HG03558 (cell line): ENCODE data around the gene SYCN.
"Not testable (repeated sequence)": the region's sequence is repeated elsewhere in the genome, so short reads cannot be mapped to it uniquely, and the experiment has no call there.

Experiments used
- ATAC-seq: cut with Tn5 transposase; IDR thresholded peaks from one replicate; pipeline ENCODE4 v1.9.1; 2021; ENCODE audit warnings: moderate number of reproducible peaks; ENCODE audit not compliant: unreplicated experiment; ENCODE audit errors: extremely low read depth

SYCN gene, protein sequence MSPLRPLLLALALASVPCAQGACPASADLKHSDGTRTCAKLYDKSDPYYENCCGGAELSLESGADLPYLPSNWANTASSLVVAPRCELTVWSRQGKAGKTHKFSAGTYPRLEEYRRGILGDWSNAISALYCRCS

DNA sequence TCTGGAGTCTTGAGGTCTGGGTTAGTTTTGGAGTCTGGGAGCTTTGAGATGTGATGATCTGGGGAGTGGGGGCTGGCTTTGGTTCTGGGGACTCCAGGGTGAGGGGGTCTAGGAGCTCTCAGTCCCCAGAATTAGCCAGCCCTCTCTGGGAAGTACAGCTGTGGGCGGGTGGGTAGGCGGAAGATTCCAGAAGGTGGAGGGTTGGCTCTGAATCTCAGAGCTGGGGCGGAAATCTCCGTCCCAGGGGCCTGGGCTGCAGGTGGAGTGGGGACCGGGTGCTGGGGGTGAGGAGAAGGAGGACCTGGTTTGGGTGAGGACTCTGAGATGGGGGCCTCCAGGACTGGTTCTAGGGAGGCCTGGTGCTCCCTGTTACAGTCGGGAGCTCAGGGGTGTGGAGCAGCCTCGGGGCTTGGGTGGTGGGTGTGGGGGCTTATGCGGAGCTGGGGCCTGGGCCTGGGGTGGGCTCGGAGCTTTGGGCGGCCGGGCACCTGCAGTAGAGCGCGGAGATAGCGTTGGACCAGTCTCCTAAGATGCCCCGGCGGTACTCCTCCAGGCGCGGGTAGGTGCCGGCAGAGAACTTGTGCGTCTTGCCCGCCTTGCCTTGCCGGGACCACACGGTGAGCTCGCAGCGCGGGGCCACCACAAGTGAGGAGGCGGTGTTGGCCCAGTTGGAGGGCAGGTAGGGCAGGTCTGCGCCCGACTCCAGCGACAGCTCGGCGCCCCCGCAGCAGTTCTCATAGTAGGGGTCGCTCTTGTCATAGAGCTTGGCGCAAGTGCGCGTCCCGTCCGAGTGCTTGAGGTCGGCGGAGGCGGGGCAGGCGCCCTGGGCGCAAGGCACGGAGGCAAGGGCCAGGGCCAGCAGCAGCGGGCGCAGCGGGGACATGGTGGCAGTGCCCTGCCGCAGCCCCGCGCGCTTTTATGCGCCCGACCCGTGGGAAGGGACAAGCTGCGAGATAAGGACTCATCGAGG lies at the start of gene SYCN:
Gene SYCN (minus strand): TSS at position 892 of the 970 bp plus-strand sequence. CDS start 9 bp downstream, at position 883.
- ATAC-seq: no peak

DNA sequence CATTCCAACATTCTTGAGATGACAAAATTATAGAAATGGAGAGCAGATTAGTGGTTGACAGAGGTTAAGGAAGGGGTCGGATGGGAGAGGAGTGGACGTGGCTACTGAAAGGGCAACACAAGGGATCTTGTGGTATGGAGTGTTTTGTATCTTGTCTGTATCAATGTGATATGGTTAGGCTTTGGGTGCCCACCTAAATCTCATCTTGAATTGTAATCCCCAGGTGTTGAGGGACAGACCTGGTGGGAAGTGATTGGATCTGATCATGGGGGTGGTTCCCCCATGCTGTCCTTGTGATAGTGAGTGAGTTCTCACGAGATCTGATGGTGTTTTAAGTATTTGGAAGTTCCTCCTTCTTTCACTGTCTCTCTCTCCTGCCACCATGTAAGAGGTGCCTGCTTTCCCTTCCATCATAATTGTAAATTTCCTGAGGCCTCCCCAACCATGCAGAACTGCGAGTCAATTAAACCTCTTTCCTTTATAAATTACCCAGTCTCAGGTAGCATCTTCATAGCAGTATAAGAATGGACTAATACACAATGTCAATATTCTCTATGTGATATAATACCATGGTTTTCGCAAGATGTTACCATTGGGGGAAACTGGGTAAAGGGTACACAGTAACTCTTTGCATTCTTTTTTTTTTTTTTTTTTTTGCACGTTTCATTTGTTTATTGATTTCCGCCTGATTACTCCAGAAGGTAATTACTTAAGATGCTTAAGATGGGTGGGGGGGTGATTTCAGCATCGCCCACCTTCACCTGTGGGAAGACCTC lies 49.5 kb upstream of the SYCN start:
- ATAC-seq: no peak

DNA sequence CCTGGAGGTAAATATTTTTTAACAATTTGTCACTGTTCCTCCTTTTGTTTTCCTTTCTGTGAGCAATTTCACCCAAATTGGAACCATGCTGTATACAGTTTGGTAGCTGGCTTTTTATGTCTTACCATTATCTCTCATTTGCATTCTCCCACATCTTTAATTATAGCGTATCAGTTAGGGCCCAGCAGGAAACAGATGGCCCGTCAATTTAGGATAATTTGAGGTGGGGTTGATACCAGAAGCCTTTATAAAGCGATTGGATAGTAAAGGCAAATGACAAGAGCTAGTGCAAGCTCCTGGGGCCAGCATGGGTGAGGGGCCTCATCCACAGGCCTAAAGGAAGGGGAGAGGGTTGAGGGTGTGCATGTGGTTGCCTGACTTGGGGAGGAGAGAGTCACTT lies 48.4 kb upstream of the SYCN start:
- ATAC-seq: no peak

DNA sequence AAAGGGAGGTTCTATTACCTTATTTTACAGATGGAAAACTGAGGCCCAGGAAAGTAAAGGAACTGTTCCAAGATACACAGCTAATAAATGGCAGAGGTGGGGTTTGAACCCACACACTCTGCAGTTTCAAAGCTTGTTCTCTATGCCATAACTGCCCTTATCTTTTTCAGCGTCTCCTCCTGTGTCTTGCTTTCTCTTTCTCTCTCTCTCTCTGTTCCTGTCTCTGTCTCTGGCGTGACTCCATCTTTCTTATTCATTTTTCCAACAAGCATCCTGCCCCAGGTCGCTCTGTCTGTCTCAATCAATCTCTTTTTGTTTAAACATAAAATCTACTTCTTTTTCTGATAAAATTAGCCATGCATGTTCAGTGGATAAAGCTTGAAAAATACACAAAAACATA lies 47.8 kb upstream of the SYCN start:
- ATAC-seq: no peak

DNA sequence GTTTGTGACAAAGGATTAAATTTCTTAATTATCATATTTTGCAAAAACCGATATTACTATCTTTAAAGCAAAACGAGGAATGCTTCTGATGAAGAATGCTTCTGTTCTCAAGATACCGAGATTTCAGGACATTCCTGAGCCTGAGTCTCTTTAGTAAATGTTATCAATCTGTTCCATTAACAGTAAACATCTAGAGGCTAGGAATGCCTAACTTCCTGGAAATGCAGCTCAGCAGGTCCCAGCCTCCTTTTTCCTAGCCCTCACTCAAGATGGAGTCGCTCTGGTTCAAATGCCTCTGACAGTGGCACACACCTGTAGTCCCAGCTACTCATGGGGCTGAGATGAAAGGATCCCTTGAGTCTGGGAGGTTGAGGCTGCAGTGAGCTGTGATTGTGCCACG lies 47.0 kb upstream of the SYCN start:
- no peak for ATAC-seq

DNA sequence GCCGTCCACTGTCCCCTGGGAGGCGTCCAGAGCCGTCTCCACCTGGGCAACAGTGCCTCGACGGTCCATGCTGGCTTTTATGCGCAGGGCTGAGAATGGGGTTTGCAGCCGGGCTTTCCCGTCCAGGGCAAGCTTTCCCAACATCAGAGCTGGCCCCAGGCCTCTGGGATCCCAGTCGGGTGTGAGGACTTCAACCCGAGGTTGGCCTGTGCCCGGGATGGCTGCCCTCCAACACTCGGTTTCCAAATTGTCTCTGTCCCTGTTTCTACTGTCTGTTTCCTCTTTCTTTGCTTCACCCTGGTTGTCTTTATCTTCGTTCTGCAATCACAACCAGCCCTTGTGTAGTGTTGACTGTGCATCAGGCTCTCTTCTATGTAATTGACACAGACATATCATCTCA lies 44.7 kb upstream of the SYCN start, which contains the start of gene IFNL4:
Gene IFNL4 (minus strand): TSS at position 51 of the 400 bp plus-strand sequence.
- no peak for ATAC-seq

DNA sequence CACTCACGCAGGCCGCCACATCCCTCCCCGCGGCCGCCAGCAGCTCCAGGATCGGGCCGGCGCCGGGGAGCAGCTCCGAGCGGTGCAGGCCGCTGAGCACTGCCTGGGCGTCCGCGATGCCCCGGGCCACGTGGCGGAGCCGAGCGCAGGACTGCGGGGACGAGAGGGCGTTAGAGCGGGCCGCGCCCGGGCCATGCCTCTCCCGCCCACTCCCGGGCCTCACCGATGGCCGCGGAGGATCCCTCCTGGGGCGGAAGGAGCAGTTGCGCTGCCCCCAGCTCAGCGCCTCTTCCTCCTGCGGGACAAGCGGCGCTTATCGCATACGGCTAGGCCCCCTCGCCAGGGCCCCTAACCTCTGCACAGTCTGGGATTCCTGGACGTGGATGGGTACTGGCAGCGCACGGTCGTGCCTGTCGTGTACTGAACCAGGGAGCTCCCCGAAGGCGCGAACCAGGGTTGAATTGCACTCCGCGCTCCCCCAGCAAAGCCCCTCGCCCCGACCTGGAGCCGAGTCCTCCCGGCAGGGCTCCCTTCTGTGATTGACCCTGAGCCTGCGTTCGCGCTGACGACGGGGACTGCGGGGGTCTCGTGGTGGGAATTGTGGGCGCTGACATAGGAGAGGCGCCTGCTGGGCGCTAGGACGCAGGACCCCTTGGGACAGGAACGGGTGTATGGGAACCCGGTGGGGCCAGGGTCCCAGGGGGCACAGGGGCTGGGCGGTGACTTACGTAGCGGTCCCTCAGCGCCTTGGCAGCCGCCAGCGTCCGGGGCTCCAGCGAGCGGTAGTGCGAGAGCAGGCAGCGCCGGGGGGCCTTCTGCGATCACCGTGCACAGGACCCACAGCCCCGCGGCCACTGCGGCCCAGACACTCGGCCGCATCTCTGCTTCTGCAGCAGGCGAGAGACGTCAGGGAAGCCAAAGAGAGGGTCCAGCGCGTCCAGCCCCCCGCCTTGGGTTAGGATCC lies 43.9 kb upstream of the SYCN start:
- ATAC-seq: no peak

DNA sequence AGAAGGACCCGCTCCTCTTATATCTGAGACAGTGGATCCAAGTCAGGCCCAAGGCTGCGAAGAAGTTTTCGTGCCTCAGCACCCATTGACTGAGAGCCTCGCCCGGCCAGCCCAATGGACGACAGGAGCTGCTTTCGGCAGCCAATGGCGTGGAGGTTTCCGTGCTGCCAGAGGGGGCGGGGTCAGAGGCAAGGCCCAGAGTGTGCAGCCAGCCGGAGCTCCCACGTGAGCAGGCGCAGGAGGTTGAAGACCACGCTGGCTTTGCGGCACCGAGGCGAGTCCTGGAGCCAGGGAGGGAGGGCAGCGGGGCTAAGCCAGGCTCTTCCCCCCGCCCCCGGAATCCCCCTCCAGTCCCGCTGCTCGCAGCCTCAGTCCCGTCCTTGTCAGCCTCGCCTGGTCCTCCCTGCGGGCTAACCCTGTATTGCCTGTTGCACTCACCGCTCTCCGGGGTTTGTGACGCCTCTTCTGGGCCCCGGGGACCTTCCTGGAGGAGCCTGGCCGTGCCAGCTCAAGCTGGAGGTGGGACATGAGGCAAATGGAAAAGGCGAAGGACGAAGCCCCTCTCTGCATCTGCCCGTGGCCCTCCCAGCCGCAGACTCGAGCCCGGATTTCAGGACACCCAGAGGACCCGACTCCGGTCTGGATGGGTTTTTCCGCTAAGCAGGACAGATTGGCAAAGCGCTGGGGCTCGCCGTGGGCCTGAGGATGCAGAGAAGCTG lies 43.0 kb upstream of the SYCN start:
- ATAC-seq: no peak

DNA sequence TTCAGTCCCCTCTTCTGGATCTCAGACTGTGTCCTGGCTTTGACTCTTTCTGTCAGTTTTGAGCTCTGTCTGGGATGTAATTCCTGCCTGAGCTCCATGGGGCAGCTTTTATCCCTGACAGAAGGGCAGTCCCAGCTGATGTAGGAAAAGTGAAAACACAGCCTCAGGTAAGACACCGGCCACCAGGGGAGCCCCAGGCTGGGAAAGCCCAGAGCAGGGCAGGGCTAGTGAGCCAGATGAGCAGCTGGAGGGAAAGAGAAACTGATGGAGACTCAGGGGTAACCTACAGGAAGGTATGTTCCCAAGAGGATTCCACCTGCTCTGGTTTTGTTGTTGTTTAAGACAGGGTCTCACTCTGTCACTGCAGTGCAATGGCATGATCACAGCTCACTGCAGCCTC lies 41.1 kb upstream of the SYCN start:
- ATAC-seq: not testable (repeated sequence)

DNA sequence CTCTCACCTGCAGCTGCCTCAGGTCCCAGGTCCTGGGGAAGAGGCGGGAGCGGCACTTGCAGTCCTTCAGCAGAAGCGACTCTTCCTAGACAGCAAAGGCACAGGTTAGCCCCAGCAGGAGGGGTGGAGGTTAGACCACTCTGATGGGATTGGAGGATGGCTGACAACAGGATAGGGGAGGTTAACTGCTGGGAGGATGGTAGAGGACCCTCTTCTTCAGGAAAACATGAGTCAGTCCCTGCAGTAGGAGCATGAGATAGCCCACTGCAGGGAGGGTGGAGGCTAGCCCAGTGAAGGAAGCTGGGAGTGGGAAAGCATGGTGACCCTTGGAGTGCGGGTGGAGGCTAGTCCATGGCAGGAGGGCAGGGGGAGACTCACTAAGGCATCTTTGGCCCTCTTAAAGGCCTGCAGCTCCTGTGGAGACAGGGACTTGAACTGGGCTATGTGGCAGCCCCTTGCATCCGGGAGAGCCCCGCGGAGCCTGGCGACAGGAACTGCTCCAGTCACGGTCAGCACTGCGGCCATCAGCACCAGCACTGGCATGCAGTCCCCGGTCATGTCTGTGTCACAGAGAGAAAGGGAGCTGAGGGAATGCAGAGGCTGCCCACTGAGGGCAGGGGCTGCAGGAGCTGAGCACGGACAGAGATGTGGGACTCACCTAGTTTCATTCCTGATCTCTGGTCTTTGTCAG lies 40.5 kb upstream of the SYCN start, which contains the start of gene IFNL3:
Gene IFNL3 (minus strand): TSS at position 597 of the 691 bp plus-strand sequence. CDS start 39 bp downstream, at position 558.
- not testable (repeated sequence) for ATAC-seq

DNA sequence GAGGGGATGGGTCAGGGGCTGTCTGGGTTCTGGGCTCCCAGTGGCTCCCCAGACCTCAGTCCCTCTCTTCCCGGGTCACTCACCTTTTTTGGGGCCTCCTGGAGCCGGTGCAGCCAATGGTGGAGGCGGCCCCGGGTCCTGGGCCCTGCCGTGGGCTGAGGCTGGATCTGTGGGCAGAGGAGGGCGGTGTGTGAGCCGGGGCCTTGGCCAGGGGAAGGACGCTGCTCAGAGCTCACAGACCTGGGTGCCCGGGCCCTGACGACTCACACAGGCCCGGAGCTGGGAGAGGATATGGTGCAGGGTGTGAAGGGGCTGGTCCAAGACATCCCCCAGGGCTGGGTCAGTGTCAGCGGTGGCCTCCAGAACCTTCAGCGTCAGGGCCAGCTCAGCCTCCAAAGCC lies 39.7 kb upstream of the SYCN start:
- ATAC-seq: not testable (repeated sequence)

DNA sequence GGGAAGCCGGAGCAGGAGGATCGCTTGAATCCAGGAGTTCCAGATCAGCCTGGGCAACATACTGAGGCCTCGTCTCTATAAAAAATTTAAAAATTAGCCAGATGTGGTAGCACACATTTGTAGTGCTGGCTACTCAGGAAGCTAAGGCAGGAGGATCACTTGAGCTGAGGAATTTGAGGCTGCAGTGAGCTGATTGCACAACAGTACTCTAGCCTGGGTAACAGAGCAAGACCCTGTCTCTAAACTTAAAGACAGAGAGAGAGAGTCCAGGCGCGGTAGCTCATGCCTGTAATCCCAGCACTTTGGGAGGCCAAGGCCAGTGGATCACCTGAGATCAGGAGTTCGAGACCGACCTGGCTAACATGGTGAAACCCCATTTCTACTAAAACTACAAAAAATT lies 36.4 kb upstream of the SYCN start:
- no peak for ATAC-seq

DNA sequence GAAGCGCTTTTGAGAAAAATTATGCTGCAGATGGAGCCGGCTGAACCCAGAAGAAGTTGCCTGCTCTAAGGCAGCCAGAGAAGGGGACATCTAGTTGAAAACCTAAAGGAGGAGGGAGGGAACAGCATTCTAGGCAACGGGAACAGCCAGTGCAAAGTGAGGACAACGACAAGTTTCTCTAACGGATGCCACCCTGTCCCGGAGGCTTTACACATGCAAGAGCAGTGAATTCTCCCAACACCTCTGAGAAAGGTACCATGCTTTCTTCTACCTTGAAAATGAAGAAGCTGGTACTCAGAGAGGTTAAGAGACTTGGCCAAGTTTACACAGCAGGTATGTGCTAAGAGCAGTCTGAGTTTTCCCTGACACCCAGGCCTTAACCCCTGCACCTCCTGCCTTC lies 34.9 kb upstream of the SYCN start:
- no peak for ATAC-seq

DNA sequence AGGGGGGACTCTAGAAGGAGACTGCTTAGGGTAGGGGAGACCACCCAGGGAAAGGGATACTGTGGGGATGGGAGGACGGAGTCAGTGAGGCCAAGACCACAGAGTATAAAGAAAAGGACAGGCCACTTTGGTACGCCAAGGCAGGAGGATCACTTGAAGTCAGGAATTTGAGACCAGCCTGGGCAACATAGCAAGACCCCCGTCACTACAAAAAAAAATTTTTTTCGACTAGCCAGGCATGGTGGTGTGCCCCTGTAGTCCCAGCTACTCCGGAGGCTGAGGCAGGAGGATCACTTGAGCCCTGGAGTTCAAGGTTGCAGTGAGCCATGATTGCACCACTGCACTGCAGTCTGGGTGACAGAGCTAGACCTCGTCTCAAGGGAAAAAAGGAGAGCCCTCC lies 34.1 kb upstream of the SYCN start:
- ATAC-seq: no peak

DNA sequence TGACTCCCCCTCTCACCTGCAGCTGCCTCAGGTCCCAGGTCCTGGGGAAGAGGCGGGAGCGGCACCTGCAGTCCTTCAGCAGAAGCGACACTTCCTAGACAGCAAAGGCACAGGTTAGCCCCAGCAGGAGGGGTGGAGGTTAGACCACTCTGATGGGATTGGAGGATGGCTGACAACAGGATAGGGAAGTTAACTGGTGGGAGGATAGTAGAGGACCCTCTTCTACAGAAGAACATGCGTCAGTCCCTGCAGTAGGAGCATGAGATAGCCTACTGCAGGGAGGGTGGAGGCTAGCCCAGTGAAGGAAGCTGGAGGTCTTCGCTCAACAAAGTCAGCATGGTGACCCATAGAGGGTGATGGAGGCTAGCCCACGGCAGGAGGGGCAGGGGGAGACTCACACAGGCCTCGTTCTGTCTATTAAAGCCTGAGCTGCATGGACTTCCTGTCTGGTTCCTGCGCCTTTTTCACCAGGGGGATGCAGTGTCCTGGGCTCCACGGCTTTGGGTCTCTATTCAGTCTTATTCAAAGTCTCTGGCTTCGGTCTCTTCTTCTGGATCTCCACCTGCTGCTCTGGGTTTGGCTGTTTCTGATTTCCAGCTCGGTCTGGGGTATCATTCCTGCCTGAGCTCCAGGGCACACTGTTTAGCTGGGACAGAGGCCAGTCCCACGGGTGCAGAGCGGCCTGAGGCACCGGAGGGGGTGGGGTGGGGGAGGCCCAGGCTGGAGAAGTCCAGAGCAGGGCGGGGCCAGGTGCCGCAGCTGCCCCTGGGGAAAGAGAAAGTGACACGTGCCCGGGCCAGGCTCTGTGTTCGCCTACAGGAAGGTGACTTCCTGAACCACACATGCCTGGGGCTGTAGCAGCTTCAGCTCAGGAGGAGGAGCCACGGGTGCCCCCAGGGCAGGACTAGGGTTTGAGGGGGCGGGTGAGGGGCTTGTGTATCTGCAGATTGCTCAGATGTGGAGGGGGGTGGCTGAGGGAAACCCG lies 33.4 kb upstream of the SYCN start:
- no peak for ATAC-seq

DNA sequence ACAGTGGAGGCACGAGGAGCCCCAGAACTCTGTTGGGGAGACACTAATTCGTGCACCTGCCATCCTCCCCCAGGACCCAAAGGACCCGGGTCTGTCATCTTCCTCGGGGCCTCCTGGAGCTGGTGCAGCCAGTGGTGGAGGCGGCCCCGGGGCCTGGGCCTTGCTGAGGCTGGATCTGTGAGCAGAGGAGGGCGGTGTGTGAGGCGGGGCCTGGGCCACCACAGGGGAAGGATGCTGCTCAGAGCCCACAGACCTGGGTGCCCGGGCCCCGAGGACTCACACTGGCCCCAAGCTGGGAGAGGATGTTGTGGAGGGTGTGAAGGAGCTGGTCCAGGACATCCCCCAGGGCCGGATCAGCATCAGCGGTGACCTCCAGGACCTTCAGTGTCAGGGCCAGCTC lies 32.5 kb upstream of the SYCN start:
- ATAC-seq: no peak

DNA sequence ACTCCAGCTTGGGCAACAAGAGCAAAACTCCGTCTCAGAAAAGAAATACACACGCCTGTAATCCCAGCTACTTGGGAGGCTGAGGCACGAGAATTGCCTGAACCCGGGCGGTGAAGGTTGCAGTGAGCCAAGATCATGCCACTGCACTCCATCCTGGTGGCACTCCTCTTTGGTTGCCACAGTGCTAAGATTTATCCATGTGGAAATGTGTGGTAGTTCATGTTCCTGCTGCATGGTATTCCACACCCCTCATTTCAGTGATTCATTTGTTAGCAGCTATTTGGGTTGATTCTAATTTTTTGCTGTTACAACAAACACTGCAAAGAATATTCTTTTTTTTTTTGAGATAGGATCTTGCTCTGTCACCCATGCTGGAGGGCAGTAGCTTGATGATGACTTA lies 28.6 kb upstream of the SYCN start:
- ATAC-seq: no peak
